Activated CD4-positive, CD25-positive, alpha-beta regulatory T cell treated with anti-CD3 and anti-CD28 coated beads, Interleukin-2, amount 50 U/mL, for 72 hours (primary cell): ENCODE measurements around the gene ASIP.
"Not testable (repeated sequence)": the region's sequence is repeated elsewhere in the genome, so short reads cannot be mapped to it uniquely, and the experiment has no call there.

Source experiments
- DNase-seq: peaks from one replicate; pipeline ENCODE4 v3.0.0; 2021

ASIP gene

DNA sequence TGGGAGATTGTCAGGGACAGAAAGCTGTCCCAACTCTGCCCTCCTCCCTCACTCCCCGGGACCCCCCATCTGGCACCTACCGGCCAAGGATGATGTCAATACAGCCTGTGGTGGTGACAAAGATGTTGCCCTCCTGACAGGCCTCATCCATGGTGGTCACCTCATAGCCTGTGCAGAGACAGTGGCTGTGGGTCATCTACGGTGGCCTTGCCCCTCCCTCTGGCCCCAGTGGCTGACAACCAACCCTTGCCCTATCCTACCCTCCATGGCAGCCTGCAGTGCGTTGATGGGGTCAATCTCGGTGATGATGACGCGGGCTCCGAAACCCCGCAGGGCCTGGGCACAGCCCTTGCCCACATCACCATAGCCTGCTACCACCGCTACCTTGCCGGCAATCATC lies 49.2 kb downstream of the ASIP start:
- DNase-seq = no peak

DNA sequence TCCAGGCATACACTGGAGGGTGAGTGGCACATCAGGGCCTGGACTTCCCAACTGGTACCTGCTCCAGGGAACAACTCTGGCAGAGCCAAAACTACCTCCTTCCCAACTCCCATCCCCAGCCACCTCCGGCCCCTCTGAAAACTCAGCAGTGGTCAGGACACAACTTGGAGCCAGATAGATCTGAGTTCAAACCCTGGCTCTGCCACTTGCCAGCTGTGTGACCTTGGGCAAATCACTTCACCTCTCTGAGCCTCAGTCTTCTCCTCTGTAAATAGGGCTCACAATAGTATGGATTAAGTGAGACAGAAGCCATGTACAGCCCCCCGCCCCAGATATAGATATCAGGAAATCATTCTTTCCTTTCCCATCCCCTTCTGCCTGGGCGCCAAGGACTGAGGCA lies 51.3 kb downstream of the ASIP start:
- no peak for DNase-seq

DNA sequence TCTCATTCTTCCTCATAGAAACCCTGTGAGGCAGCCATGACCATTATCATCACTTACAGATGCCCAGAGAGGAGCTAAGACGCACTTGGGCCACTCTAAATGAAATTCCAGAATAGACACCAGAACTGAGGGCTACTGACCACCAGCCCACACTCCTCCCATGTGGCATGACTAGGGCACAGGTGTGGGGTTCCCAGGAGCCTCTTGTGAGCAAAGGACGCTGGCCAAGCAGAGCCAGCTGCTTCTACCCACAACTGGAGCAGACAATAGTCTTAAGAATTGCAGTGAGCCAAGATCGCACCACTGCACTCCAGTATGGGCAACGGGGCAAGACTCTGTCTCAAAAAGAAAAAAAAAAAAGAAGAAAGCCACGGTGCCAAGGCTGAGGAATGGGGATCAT lies 51.9 kb downstream of the ASIP start:
- no peak for DNase-seq

DNA sequence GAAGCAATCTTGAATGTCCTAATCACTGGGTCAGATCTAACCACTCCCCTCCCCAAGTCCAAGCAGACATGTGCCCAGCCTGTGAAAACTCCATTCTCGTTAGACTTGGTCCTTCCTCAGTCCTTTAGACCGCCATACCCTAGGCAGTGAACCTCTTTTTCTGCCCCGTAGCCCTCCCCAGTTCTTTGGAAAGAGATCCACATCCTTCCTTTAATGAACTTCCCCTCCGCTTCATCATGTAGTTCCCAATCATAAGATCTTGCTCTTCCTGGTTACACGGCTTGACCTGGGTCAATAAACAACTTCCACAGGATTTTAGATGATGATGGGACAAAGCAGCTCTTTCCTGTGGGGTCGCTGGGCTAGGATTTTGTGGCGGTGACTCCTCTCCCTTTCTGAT lies 52.4 kb downstream of the ASIP start:
- DNase-seq = no peak

DNA sequence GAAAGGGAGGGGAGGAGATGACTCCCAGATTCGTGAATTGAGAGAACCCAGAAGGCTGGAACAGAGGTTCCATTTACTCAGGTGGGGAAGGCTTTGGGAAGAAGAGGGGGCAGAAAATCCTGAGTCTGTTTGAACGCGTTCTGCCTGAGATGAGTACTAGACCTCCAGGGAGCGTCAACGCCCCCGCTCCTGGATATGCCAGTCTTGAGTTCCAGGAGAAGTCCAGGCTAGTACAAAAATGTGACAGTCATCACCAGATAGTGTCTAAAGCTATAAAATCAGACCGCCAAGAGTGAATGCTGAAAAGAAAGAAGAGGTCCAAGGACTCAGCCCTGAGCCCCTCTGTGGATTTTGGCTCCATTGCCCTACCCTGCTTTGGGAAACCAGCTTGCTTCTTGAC lies 53.3 kb downstream of the ASIP start:
- DNase-seq = no peak

DNA sequence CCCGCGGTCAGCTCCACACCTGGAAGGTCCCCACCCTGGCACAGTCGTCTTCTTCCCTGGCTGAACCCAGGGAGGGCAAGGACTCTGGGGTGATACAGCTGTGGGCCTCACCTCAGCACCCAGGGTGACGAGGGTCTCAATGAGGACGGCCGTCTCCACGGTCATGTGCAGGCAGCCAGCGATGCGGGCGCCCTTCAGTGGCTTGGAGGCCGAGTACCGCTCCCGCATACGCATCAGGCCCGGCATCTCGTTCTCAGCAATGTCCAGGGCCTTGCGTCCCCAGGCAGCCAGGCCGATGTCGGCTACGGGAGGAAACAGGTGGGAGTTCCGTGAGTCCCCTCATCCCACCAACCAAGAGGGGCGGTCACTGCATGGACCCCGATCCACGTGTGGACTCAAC lies 54.1 kb downstream of the ASIP start:
- DNase-seq = no peak

DNA sequence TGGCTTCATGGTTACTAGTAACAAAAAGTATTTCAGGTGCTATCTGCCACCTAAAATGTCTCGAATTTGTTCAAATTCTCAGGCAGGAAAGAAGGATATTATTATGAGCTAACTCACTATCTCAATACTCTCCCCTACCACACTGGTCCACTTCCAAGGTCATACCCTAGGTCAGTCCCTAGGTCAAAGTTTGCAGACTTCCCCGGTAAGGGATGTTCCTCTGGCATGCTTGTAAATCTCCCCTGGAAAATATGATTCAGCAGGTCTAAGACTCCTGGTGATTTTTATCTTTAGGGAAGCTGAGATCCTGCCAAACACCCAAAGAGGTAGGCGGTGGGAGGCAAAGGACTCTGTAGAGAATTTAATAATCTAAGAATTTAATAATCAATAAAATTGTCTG lies 55.2 kb downstream of the ASIP start:
- no peak for DNase-seq

DNA sequence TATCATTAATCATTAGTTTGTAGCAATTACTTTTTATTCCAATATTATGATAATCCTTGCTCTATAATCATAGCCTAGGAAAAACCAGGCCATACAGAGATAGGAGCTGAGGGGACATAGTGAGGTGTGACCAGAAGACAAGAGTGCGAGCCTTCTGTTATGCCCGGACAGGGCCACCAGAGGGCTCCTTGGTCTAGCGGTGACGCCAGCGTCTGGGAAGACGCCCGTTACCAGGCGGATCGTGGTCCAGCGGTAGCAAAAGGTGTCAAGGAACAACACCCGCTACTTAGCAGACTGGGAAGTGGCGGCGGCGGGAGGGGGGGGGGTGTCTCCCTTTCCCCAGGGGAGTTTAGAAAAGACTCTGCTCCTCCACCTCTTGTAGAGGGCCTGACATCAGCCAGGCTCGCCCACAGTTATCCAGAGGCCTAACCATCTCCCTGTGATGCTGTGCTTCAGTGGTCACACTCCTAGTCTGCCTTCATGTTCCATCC lies 57.1 kb downstream of the ASIP start:
- not testable (repeated sequence) for DNase-seq

DNA sequence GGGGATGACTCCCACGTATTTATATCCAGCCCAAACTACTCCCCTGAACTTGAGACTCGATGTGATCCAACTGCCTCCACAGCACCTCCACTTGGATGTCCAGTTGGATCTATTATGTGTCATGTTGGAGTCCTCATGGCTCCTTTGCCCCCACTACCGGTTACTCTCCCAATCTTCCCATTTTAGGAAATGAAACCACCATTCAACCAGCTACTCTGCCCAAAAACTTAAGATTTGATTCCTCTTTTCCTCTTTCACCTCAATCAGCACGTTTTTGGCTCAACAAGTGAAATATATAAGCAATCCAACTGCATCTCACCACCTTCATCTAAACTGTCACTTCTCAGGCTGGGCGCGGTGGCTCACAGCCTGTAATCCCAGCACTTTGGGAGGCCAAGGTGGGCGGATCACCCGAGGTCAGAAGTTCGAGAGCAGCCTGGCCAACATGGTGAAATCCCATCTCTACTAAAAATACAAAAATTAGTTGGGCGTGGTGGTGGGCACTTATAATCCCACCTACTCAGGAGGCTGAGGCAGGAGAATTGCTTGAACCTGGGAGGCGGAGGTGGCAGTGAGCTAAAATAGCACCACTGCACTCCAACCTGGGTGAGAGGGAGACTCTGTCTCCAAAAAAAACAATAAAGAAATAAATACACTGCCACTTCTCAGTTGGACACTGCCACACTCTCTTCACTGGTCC lies 58.5 kb downstream of the ASIP start:
- DNase-seq = no peak

DNA sequence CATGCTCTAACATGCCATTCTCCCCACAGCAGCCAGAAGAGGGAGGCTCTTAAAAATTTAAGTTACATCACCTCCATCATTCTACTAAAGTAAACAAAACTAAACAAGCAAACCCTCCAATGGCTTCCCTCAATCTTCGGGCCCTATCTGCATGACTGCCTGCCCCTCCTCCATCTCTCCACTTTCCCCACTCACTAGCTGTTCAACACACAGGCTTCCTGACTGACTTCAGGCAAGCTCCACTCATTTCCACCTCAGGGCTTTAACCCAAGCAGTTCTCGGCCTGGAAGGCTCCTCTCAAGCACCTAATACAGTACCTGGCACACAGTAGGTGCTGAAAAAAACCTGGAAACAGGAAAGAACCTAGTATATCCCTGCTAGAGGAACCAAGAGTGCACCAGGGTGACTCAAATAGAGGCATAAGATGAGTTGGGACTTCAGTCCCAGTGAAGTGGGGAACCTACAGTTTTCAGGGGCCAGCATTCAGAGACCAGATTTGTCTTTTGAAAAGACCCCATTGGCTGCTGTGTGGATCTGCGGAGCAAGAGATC lies 59.1 kb downstream of the ASIP start:
- no peak for DNase-seq

DNA sequence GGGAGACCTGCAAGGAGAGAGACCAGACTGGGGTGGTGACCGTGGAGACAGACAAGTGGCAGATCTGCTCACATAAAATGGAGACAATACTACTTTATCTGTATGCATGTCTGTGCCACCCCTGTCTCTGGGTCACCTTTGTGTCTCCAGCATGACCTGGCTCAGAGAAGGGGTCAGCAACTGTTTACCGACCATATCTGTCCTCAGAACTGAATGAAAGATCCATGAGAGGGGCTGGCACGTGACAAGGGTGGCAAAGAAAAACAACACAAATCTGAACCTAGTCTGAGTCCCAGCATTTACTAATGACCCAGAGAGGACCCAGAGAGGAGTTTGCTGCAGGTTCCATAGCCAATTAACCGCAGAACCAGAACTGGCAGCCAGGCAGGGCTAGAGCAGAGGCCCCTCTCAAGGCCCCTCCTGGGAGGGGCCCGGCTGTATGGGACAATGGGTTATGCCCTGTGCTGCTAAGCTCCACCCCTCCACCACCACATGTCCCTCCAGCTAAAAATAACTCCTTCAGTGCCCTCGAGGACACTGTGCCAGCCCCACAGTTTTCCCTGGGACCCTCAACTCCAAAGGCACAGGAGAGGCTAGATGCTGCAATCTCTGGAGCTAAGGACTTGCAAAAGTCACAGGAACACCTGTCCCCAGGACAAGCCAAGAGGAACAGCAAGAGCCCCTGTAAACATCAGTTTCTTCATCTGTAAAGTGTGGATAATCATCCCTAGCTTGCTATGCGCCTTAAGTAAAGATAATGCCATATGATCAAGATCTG lies 59.8 kb downstream of the ASIP start:
- no peak for DNase-seq

DNA sequence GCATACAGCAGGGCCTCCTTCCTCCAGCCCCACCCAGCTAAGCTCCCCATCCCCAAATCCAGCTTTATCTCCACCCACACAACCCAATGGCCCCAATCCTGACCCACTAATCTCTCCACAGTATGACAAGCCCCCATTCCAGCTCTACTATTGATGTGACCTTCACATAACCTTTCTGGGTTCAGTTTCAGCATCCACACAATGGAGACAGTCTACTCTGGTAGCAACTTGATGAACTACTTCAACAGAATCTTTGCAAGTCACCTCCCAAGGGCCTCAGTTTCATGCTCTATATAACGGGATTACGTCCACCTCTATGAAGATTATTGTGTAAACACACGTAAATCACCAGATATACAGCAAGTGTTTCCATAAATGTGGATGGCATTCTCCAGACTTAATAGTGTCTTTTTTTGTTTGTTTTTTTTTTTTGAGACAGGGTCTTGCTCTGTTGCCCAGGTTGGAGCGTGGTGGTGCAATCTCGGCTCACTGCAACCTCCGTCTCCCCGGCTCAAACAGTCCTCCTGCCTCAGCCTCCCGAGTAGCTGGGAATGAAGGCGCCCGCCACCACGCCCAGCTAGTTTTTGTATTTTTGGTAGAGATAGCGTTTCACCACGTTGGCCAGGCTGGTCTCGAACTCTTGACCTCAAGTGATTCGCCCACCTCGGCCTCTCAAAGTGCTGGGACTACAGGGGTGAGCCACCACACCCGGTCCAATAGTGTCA lies 60.5 kb downstream of the ASIP start:
- DNase-seq = no peak

DNA sequence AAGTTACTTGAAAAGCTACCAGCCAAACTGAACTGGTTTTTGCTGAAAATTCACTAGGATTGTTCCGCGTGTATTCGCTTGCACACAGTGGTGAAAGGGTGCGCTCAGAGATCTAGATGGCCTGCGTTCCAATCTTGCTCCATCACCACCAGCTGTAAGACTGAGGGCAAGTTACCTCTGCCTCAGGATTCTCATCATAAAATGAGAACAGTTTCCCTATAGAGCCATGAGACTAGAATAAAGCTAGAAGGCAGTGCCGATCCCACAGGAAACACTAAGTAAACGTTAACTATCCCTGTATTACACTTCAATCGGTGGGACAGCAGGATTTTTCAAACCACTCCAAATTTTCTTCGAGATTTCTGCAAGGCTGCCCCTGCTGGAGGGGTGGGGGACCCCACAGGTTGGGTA lies 61.1 kb downstream of the ASIP start:
- no peak for DNase-seq

DNA sequence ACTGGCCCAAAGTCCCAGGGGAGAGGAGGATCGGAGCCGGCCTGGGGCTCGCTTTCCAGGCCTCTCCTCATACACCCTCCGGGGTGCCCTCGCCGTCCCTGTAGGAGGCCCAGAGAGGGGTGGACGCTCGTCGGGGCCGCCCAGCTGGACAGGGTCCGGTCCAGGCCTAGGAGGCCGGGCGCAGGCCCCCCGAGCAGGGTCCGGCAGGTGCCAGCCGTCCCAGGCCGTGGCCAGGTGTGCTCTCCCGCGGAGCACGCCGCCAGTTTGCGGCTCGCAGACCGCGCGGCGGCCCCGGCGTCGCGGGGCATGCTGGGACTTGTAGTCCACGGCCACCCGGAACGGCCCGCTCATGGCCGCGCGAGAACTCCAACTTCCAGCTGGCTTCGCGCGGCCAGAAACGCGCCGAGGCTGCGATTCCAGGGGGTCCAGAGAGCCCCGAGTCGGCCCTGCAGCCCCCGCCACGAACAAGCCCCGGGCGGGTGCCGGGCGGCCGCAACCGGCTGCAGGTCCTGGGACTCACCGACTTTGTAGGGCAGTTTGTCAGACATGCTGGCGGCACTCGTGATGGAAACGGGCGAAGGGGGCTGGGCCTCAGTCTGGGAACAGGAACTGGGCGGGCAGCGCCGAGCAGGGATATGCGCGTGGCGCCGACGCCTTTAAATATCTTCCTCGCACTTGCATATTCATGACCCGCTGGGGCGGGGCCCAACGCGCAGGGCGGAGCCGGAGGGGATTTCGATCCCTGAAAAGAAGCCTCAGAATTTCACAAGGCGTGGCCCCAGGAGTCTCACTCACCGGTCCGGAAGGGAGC lies 61.7 kb downstream of the ASIP start, which contains the start of gene AHCY:
TSS of gene AHCY (minus strand) at position 633 of the 811 bp plus-strand sequence. CDS start at position 548, 85 bp downstream.
- peak; percentile 93 for DNase-seq

DNA sequence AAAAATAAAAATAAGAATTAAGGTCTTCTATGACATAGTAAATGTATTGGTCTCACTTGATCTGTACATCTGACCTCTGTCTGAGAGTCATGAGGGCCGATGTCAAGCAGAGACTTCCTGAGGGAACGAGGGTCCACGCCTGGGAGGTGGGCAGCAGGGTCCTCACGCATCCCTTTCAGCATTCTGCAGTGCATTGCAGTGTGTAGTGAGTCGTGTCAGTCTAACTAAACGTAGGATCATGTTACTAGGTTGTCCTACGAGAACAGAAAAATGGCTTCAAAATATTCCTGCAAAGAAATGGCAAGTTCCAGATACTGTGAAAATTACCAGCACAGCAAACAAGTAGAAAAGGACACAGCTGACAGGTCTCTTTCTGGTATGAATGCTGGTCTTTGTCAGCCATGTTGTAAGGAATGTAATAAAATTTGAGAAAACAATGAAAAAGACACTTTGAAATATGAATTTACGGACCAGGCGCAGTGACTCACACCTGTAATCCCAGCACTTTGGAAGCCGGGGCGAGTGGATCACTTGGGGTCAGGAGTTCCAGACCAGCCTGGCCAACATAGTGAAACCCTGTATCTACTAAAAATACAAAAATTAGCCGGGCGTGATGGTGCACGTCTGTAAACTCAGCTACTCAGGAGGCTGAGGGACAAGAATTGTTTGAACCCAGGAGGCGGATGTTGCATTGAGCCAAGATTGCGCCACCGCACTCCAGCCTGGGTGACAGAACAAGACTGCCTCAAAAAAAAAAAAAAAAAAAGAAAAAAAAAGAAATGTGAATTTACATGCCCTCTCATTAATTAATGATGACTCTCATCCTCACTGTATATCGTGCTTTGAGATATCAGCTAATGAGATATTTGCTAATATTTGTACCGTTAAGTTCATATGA lies 64.4 kb downstream of the ASIP start:
- no peak for DNase-seq

DNA sequence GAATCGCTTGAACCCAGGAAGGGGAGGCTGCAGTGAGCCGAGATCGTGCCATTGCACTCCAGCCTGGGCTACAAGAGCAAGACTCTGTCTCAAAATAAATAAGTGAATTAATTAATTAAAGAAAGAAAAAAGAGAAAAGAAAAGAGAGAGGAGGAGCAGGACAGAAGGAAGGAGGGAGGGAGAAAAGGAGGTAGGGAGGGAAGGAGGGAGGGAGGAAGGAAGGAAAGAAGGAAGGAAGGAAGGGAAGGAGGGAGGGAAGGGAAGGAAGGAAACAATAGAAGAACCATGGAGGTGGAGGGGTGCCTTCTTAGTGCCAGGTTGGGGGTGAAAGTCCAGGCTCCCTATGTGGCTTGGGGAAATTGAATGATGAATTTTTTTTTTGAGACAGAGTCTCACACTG lies 68.5 kb downstream of the ASIP start:
- DNase-seq = no peak

DNA sequence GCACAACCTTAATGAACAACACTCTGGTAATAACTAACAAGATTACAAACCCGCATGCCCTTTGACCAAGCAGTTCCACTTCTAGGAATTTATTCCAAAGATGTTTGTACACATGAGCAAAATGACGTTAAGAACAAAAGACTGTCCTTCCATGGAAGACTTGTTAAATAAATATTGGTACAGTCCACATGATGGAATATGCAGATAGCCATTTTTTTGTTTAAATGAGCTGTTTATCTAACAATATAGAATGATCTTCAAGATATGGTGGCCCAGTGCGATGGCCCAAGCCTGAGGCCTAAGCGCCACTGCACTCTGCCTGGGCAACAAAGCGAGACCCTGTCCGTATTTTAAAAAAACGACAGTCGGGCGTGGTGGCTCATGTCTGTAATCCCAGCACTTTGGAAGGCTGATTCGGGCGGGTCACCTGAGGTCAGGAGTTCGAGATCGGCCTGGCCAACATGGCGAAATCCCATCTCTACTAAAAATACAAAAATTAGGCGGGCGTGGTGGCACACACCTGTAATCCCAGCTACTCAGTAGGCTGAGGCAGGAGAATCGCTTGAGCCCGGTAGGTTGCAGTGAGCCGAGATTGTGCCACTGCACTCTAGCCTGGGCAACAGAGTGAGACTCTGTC lies 69.4 kb downstream of the ASIP start:
- DNase-seq = no peak

DNA sequence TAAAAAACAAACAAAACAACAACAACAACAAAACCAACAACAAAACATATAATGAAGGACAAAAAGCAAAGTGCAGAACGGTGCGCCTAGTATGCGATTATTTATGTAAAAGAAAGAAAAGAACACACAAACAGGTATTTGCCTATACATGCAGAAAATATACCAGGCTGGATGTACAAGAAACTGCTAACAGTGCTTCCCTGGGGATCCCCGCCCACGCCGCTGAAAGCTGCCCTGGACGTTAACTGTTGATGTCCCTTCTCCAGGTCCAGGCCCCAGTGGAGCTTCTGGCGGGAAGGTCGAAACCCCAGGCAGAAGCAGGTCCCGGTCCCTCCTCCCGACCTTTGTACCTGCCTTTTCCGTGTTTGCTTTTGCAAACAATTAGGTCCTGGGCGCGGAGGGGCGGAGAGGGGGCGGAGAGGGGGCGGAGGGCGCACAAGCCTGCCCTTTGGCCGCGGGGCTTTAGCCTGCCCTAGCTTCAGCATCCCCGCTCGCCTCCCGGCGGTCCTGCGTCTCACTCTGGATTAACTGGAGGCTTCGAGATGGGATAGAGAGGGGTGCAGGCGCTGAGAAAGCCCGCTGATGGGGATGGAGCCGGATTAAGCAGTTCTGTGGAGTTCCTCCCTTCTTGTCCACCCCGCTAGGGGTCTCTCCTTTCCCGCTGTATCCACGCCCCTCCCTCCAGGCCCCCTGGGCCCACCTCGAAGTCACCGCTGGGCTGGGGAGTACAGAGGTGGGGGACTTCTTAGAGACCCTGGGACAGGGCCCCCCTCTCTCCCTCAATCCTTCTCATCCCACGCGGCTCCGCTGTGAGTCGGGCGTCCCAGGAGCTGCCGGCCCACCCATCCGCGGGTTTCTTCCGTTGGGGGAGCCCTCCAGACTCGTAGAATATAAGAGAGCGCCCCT lies 70.1 kb downstream of the ASIP start:
- no peak for DNase-seq

DNA sequence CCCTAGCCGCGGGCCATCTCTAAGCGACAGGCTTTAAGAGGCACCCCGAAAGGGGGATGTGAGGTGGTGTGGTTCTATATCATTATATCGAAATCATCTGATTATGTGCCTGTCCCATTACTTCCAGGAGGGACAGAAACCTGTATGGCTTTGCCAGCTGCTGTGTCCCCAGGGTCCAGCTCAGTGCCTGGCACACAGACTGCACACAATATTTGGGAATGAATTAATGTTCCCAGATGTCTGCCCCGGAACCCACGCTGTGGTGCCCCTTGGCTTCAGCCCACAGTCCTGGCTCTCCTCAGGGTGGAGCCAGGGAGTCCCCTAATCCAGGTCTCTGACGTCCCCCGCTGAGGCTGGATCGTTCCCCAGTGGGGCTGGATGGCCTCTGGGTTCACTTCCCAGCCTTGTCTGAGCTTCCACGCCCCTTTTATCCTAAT lies 70.8 kb downstream of the ASIP start:
- no peak for DNase-seq
